Stomach smooth muscle (tissue), 2 donors: ENCODE data around the gene CCDC170.

Experiments used
- H3K27ac ChIP-seq: one replicate; pipeline ENCODE4 v1.7.0; 2013; ENCODE audit warnings: mild to moderate bottlenecking, low read length, inconsistent platforms
- H3K27me3 ChIP-seq, 2 donors: one replicate each; pipeline ENCODE4 v1.7.0; 2013; ENCODE audit warnings: low read length in 2 of 2; ENCODE audit not compliant: insufficient read depth in 2 of 2, control insufficient read depth in 1 of 2
- H3K36me3 ChIP-seq, 2 donors: one replicate each; pipeline ENCODE4 v1.7.0; 2013; ENCODE audit warnings: low read length in 2 of 2; ENCODE audit not compliant: control insufficient read depth in 2 of 2, insufficient read depth in 2 of 2
- H3K4me1 ChIP-seq: one replicate; pipeline ENCODE4 v1.7.0; 2013; ENCODE audit warnings: low read length; ENCODE audit not compliant: control insufficient read depth, insufficient read depth
- H3K4me3 ChIP-seq, 2 donors: one replicate each; pipeline ENCODE4 v1.7.0; 2013; ENCODE audit warnings: low read length in 2 of 2
- H3K9ac ChIP-seq, 2 donors: one replicate each; pipeline ENCODE4 v1.7.0; 2013; ENCODE audit warnings: low read length in 2 of 2, mild to moderate bottlenecking in 1 of 2
- H3K9me3 ChIP-seq, 2 donors: one replicate each; pipeline ENCODE4 v1.7.0; 2013; ENCODE audit warnings: low read length in 2 of 2; ENCODE audit not compliant: control insufficient read depth in 2 of 2
- donor health status: healthy.
- donor health status: Pancreatic carcinoma.

CCDC170 gene

GRCh38 chr6:151670116-151670515 is 176.3 kb downstream of the CCDC170 start:
- Histone ChIP-seq H3K4me1 (no peaks in the 10 kb centered on the region), H3K36me3 (no peaks in the 10 kb centered on the region), H3K27ac (no peak overlapping the region), H3K9ac (no peak overlapping the region), H3K4me3 (no peak overlapping the region), H3K27me3 (no peaks in the 10 kb centered on the region), H3K9me3 (no peaks in the 10 kb centered on the region)
